ENCODE results near the gene KNSTRN. TPM values are rescaled to one million over a fixed set of nuclear protein-coding genes. Genes with fewer than 3 reads are reported as not detected.

Gene KNSTRN
- total and polyA plus RNA-seq, 2 of the 4 experiments (the other 2 are of a cell fraction), result 33.1 to 73.5 TPM

- dilution Hi-C loops (cut with HindIII; ENCODE audit: low sequenced_read_pairs, unreplicated experiment), result no loop called here
- POLR2A ChIA-PET (ENCODE audit: unreplicated experiment), result no interaction called here
- Histone ChIP-seq H3K9me3 (ENCODE audit: control insufficient read depth, insufficient read depth, low read length) (no peaks in the 10 kb centered on the region), H3K4ac (ENCODE audit: low read depth, low read length) (no peak overlapping the region), H4K8ac (ENCODE audit: low read depth in 2 of 2, low read length in 2 of 2) (no peak overlapping the region), H4K20me1 (ENCODE audit: insufficient read depth, low read length) (no peaks in the 10 kb centered on the region), H3K79me1 (ENCODE audit: low read depth in 1 of 2, low read length in 2 of 2) (peaks cover 0 to 10% of the 10 kb centered on the region in 2 experiments; a peak in 2 of 4 replicates), H2AFZ (replicated peaks; ENCODE audit: low read length, poor library complexity) (no peak overlapping the region), H3K23ac (ENCODE audit: low read depth, low read length) (no peak overlapping the region), H3K36me3 (ENCODE audit: control insufficient read depth, insufficient read depth, low read length) (peaks cover 62% of the 10 kb centered on the region), H3K27ac (ENCODE audit: insufficient read depth, low read length) (no peak overlapping the region), H4K91ac (ENCODE audit: insufficient read depth, low read depth, low read length) (no peak overlapping the region), H2BK120ac (ENCODE audit: low read depth, low read length) (no peak overlapping the region), H2BK15ac (ENCODE audit: low read depth, low read length) (no peak overlapping the region), H2AK9ac (replicated peaks; ENCODE audit: low read depth, low read length, poor library complexity) (no peak overlapping the region), H3K9me1 (ENCODE audit: insufficient read depth, low read length) (no peaks in the 10 kb centered on the region), H3K56ac (ENCODE audit: extremely low read depth, insufficient read depth, low read length) (no peak overlapping the region), H3K9ac (ENCODE audit: low read depth, low read length) (no peak overlapping the region), H2BK20ac (ENCODE audit: low read depth, low read length) (no peak overlapping the region), H2AK5ac (ENCODE audit: low read depth, low read length) (no peak overlapping the region), H3K14ac (replicated peaks; ENCODE audit: low read depth, low read length) (no peak overlapping the region), H4K5ac (ENCODE audit: low read depth, low read length) (no peak overlapping the region), H3K4me3 (ENCODE audit: insufficient read depth, low read depth, low read length) (no peak overlapping the region), H3K4me2 (ENCODE audit: low read depth, low read length) (no peak overlapping the region), H3K18ac (ENCODE audit: low read depth, low read length) (no peak overlapping the region), H2BK5ac (ENCODE audit: low read depth, low read length, poor library complexity, severe bottlenecking) (no peak overlapping the region), H3K4me1 (ENCODE audit: control insufficient read depth, insufficient read depth, low read length) (no peaks in the 10 kb centered on the region), H3K27me3 (ENCODE audit: control insufficient read depth, insufficient read depth, low read length) (no peaks in the 10 kb centered on the region)
- in situ Hi-C loops (cut with MboI; ENCODE audit: low sequenced_read_pairs), result no loop called here
- TF ChIP-seq RCOR1 (IDR thresholded peaks at IDR 0.05; ENCODE audit: insufficient replicate concordance, low read length) (no peak), MAFK (IDR thresholded peaks at IDR 0.05; ENCODE audit: low read depth, low read length) (no peak), SMC3 (IDR thresholded peaks at IDR 0.05; ENCODE audit: low read depth, low read length) (no peak), MXI1 (IDR thresholded peaks at IDR 0.05; ENCODE audit: borderline replicate concordance, low read depth, low read length) (no peak), CHD1 (IDR thresholded peaks at IDR 0.05; ENCODE audit: low read depth, low read length) (no peak), BHLHE40 (IDR thresholded peaks at IDR 0.05; ENCODE audit: low read depth, low read length) (no peak), RAD21 (IDR thresholded peaks at IDR 0.05; ENCODE audit: low read length) (no peak), CTCF (conservative IDR thresholded peaks at IDR 0.05; ENCODE audit: low read depth, low read length) (no peak), CEBPB (IDR thresholded peaks at IDR 0.05; ENCODE audit: low read depth, low read length) (no peak), MAZ (IDR thresholded peaks at IDR 0.05; ENCODE audit: borderline replicate concordance, low read depth, low read length) (no peak), NFE2L2 (IDR thresholded peaks at IDR 0.05; ENCODE audit: low read depth, low read length) (no peak), ELK1 (IDR thresholded peaks at IDR 0.05; ENCODE audit: borderline replicate concordance, low read depth, low read length) (no peak), RFX5 (IDR thresholded peaks at IDR 0.05; ENCODE audit: low read depth, low read length) (no peak), POLR2A (IDR thresholded peaks at IDR 0.05; ENCODE audit: low read depth, low read length) (no peak)
- CTCF ChIA-PET, result no interaction called here
- intact Hi-C loops (cut with micrococcal nuclease), result no loop called here
- no peak for DNase-seq
- BruUV-seq (replicated peaks), result no TSS peak
- WGBS, 2 experiments (ENCODE audit: extremely low coverage in 2 of 2, insufficient read length in 1 of 2), result 100% methylated on average over 5 of the region's 10 CpGs; no CpG with 5 or more reads in 1 of the 2 experiments
- no peak for ATAC-seq (ENCODE audit: low read depth)
Measured at GRCh38 chr15:40415226-40415625, 32.7 kb downstream of the KNSTRN start.
